GM18861 (cell line): Measurements from ENCODE around the gene CBX6.

Source experiments
- ATAC-seq: cut with Tn5 transposase; IDR thresholded peaks from one replicate; pipeline ENCODE4 v1.9.1; 2021; ENCODE audit not compliant: unreplicated experiment

Gene CBX6

DNA sequence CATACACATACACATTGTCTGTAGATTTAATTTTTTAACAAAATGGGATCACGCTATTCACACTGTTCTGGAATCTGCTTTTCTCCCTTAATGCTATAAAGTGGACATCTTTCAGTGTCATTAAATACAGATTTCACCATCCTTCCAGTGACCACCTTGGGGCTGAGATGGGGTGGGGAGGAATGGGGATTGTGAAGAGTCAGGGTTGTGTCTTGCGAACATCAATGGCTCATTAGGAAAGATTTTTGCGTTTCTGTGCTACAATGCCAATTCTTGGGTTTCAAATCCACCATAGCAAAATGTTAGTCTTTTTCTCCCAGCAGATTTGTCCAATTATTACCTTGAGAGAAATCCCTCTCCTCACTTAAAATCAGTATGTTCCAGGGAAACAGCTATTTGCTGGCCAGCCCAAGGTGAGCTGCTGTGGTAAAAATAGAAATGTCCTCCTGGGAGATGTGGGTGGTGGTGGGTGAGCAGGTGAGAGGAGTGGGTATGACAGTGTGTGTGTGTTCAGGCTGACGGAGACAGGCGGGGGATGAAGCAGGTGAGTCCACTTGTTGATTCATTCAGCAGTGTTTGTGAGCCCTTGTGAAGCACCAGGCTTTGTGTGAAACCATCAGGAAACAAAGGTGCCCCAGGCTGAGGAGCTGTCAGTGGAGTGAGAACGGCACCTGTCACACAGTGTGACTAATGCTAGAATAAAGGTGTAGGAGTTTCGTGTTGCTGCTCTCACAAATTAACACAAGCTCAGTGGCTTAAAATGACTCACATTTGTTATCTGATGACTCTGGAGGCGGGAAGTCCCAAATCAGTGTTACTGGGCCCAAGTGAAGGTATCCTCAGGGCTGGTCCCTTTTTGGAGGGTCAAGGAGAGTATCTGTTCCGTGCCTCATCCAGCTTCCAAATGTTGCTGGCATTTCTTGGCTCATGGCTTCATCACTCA is 1.7 kb upstream of the CBX6 start:
- no peak for ATAC-seq

DNA sequence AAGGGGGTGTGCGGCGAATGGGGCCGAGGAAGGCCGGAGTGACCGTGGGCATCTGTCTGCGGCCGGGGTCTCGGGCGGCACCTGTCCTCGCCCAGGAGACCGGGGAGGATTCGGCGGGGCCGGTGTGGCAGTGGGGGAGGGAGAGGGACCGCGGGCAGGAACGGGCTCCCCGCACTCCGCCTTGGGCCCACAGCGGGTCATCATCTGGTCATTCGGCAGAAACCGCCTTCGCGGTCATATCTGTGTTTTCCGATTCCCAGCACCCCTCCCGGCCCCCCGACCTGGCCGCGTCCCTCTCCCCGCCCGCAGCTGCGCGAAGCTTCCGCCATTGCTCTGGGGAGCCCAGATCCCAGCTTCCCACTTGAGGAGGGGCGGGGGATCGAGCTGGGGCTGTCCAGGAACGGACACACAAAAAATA is 824 bp upstream of the CBX6 start:
- ATAC-seq: no peak

GRCh38 chr22:38871360-38872171 is 450 bp downstream of the CBX6 start:
- ATAC-seq: peak; percentile 14

GRCh38 chr22:38870791-38871359 is 1.1 kb downstream of the CBX6 start:
- no peak for ATAC-seq

- ATAC-seq: no peak
These were observed 1.7 kb downstream of the CBX6 start for GRCh38 chr22:38870312-38870741.

- ATAC-seq: no peak
These were observed 2.4 kb downstream of the CBX6 start for GRCh38 chr22:38869663-38870062.

DNA sequence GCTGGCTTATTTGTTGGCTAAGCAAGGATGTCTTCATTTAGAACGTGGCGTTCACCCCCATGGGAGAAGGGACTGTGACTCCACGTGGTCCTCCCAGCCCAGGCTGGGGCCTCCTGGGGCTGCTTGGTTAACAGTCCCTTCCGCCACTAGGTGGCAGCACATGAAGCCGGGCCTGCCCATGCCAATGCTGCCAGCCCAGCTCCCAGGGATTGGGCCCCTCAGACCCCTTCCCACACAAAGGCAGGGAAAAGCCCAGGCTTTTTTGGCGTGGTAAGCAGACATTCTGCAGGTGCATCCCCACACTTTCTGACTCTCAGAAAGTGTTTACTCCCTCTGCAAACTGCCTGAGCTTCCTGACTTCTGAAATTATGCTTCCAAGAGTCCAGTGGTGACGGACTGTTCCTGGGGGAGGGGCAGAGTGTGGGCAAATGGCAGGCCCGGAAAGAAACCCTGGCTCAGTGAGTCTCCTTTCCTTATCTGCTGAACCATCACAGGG is 3.1 kb downstream of the CBX6 start:
- ATAC-seq: no peak

GRCh38 chr22:38868286-38868721 is 3.7 kb downstream of the CBX6 start:
- ATAC-seq: no peak

- no peak for ATAC-seq
These were observed 4.3 kb downstream of the CBX6 start for GRCh38 chr22:38867471-38868285.

DNA sequence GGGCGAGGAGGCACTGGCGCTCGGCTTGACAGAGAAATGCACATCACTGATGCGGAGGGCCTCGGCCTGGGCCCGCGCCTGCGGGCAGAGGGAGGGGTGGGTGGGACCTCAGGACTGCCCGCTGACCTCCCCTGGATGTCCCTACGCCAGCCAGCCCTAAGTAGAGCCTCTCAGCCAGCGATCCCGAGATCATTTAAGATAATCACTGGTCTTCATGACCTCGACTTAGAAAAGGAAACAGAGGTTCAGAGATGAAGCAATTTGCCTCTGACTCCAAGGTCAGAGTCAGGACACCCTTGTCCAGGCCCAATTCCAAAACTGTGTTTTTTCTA is 4.9 kb downstream of the CBX6 start:
- no peak for ATAC-seq

GRCh38 chr22:38866399-38867123 is 5.5 kb downstream of the CBX6 start:
- no peak for ATAC-seq

- ATAC-seq: no peak
These were observed 6.0 kb downstream of the CBX6 start for GRCh38 chr22:38866024-38866398.

GRCh38 chr22:38865201-38866023 is 6.6 kb downstream of the CBX6 start:
- ATAC-seq: no peak

DNA sequence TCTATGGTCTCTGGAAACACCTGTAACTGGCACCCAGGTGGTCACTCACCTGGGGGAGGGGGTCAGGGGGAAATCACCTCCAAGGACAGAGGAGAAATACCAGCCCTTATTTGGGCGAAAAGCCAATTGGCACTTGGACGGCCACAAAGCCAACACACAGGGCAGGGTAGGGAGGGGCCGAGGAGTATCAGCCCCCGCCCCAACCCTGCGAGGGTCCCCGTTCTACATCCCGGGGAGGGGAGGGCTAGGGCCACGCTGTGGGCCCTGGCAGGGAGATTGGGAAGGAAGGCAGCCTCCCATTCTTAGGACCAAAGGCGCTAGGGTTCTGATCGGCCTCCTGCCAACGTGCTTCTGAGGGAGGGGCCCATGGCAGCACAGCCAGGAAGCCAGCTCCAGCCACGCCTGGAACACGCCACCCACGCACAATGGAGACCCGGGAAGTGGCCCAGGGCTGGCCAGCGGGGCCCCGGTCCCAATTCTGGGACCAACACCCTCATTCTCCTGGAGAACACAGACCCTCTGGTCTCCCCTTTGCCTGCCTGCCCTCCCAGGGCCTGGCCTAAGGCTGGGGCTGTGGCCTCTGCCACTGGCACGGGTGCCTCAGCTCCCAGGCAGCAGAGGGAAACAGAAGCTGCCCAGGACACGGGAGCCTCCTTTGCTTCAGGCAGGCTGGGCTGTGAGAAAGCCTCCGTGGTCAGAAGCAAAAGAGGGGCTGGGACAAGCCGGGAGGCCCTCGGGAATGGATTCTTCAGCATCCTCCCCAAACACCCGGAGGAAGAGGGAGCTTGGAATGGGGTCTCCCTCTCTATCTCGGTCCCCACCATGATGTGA is 7.4 kb downstream of the CBX6 start:
- ATAC-seq: no peak

GRCh38 chr22:38863531-38864131 is 8.4 kb downstream of the CBX6 start:
- ATAC-seq: no peak

- no peak for ATAC-seq
These were observed 9.4 kb downstream of the CBX6 start for GRCh38 chr22:38862375-38863329.

DNA sequence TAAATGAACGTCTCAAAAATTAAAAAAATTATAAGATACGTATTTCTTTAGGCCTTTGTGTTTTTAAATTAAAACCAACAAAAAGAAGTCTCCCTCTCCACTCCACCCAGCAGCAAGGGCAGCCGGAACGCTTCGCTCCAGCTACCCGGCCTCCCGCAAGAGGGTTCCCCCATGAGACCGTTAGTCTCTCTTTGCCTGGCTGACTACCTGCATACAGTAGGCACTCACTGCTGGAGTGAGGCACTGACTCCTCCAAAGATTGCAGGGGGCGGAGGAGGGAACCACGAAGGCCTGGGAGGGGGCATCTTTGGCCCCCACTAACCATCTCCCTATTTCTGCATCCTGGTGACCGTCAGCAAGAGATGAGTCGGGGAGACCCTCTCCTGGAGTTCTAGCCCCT is 10.1 kb downstream of the CBX6 start:
- no peak for ATAC-seq
